HG02973 (cell line): ENCODE measurements around the gene SMAP1.

Experiments
- ATAC-seq: cut with Tn5 transposase; IDR thresholded peaks from one replicate; pipeline ENCODE4 v1.9.1; 2021; ENCODE audit warnings: moderate library complexity; ENCODE audit not compliant: unreplicated experiment

Gene SMAP1

DNA sequence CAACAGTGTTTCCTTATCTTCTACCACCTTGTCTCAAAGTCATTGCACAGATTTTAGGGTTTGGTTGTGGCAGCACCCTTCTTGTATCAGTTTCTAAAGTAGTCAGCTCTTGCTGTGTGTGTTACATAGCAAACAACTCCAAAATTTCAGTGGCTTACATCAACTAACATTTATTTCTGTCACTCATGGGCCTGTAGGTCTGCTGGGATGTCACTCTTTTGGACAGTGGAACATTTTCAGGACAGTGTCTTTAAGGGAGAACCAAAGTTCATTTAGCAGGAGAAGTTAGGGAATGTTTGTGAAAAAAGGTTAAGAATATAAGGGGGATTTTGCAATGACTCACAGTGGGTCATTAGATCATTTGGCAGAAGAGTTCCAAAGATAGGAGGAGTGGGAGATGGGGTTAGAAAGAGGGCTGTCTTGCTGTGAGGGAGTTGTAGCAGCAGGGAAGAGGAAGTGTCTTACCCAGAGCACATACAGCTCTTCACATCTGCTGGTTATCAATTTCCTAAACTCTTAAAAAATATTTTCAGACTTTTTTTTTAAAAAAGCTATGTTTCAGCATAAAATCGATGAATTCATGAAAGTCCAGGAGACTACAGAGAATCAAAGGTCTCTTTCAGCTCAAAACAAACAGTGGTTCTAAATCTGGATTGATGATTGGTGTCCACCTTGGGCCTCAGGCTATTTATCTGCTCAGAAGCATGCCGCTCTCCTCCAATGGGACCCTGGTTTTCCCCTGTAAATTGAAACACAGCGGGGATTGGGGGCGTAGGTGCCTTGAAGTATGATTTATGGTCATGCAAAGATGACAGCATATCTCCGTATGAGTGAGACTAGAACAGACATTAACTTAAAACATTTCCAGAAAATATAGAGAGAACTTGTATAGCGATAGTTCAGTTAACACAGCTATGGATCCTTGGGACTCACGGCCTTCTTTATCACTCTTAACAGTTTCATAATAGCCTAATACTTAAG, 171.9 kb downstream of the SMAP1 start:
- no peak for ATAC-seq

DNA sequence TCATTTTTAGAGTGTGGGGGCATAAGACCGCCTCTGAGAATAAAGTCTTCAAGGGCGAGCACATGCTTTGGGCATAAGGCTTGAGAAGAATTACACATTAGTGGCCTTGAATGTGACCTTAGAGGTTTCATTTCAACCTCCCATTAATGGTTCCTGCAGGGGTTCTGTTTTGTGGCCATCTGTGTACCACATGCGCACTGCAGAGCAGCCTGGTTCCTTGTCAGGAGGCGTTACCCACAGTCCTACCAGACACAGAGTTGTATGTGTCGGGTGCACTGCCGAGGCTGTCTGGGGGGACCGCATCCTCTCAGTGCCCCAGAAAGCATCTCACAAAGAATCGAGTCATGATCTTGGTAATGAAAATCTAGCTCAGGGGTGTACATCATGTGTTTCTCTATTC, 173.4 kb downstream of the SMAP1 start:
- ATAC-seq: no peak

DNA sequence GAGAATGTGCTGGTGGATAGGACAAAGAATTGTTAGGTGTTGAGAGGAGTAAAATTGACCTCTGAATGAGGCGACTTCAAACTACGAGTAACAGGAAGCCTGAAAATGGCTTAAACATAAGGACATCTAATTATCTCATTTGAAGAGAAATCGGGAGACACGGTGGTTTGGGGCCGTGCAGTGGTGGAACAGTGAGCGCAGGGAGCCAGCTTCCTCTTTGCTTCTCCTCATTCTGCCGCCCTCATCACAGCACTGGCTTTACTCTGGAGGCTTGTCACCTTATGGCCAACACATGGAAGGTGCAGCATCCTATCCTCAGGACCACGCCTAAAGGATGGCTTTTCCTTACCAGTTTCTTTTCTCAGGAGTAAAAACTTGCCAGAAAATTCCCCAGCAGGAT, 174.9 kb downstream of the SMAP1 start:
- ATAC-seq: no peak

DNA sequence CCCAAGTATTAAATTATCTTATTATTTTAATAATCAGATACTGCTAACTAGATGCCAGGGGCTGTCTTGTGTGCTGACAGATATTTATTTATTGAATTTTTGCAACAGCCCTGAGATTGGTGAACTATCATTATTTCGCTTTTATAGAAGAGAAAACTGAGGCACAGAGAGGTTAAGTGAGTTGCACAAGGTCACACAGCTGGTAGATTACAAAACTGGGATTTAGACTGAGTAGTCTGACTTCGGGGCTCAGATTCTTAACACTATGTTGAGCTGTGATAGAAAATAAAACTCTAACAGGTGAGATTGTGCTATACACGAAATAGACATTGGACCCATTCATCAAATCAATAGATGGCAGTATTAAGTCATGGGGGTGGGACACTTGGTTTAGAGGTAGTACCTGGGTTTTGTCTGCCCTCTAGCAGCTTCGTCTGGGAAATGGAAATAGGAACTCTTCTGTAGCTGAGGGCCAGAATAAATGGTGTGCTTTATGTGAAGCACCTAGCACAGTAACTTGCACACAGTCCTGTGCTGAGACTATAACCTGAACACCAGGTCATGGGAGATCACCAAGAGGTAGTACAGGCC, 175.7 kb downstream of the SMAP1 start:
- no peak for ATAC-seq

DNA sequence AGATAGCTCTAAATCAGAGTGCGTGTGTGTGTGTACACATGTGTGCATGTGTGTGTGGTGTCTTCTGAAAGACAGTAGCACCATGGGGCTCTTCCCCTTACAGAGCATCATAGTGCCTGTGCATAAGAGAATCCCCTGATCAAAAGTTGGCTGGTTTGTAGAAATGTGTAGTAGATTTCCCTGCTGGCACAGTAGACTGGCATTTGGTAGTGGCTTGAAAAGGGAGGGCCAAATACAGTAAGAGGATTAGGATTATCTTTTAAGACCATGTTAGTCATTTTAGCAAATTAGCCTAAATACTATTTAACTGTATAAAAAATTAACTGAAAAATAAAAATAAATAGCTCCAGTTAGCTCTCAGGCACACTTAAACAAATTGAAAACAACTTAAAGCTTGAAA, 176.6 kb downstream of the SMAP1 start:
- ATAC-seq: no peak

DNA sequence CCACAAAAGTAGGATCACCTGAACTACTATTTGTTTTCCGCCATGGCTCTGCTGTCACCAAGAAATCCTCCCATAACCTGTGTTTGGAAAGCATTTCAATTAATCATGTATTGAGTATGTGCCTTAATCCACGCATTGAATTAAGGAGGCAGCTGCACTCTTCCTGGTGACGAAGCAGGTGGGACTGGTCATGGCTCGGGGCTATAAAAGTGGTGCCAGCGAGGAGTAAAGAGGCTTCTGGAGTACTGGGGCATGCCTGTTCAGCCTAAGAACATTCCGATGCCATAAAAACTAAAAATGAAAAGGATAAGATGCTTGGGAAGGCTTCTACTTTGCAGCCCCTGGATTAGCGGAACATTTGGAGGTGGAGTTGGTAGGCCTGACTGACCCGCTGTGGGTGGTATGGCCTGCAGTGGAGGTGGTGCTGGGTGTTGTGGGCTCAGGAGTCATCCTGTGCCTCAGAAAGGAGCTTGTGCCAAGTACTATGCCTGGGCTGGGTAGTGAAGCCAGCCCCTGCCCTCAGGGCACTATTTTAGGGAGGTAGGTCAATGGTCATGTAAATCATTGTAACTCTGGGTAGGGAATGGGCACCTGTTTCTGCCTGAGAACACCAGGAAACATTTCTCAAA, 178.6 kb downstream of the SMAP1 start:
- no peak for ATAC-seq

DNA sequence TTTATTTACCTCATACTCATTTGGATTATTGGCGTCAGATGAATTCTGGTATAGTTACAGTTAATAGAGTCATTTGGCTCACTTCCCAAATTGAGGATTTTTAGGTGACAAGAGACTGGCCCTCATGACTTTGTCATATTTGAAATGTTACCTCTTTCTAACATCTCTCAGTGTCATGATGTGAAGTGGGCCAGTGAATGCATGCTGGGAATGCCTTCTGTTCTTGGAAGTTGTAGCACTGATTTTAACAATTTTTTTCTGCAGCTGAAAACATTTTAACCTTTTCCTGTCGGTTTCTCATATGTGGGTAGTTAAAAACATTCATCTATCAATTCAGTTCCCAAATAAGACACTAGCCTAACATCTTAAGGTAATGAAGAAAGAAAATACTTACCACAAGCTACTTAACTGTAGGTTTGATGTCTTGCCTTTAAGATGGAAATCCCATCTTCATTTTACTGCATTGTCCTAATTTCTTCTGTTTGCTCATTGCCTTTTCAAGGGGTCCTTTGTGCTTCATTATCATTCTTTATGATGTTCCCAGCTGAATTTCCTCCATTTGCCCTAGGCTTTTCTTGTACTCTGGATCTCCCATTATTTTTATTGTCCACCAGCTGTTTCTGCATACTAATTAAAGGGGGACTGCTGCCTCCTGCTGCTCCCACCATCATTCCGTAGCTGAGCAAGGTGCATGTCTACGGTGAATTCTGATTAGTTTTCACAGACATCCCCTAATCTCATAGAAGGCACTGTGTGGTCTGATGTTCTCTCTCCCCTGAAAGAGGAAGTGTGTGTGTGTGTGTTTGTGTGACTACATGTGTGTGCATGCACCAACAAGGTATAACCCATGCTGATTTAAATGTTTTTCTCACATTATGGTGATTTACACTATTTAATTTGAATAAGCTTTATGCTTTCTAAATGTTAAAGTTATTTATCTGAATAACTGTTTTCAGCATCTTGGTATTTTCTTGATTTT, 179.7 kb downstream of the SMAP1 start:
- ATAC-seq: no peak

DNA sequence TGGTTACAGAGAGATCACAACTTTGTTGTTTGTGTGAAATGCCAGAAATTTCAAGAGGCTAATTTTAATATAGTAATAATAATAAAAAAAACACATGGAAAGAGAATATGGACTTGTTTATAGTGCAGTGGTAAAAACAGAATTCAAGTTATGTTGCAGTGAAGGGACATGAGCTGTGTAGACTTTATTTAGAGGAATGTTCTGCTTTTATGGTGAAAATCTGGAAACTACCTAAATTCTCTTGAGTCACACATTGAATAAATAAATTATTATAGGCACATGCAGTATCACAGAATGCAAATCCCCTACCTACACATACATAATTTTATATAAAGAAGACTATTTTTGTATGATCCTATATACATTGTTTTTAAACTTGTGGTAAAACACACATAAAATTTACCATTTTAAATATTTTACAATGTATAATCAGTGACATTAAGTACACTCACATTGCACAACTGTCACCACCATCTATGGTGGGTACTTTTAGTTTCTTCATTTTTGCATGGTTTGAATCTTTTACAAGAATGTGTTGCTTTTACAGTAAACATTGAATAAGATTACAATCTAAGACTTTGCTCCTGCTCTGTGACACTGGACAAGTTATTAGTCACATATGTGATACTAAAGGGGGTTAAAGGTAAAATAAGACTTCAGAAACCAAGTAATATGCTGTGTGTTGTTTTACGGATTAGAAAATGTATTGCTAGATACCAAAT, 181.8 kb downstream of the SMAP1 start:
- ATAC-seq: no peak

DNA sequence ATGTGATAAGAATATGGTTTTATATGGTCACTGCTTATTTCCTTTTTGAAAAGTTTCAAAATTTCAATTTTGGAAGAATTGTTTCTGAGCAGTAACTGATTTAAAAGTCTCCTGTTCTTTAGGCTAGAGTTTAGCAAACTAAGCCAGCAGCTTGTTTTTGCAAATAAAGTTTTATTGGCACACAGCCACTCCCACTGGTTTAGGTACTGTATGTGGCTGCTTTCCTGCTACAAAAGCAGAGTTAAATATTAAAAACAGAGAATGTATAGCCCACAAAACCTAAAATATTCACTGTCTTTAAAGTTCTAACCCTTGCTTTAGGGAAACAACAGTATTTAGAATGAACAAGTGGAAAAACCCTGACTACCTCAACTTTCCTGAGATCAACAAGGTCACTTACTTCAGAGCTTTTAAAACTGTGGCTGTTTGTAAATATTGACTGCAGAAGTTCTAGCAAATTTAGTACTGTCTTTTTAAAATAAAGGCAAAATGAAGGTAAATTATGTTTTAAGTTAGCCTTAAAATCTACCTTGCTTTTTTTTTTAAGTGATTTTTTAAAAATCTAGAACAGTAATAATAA, 185.1 kb downstream of the SMAP1 start:
- ATAC-seq: no peak

DNA sequence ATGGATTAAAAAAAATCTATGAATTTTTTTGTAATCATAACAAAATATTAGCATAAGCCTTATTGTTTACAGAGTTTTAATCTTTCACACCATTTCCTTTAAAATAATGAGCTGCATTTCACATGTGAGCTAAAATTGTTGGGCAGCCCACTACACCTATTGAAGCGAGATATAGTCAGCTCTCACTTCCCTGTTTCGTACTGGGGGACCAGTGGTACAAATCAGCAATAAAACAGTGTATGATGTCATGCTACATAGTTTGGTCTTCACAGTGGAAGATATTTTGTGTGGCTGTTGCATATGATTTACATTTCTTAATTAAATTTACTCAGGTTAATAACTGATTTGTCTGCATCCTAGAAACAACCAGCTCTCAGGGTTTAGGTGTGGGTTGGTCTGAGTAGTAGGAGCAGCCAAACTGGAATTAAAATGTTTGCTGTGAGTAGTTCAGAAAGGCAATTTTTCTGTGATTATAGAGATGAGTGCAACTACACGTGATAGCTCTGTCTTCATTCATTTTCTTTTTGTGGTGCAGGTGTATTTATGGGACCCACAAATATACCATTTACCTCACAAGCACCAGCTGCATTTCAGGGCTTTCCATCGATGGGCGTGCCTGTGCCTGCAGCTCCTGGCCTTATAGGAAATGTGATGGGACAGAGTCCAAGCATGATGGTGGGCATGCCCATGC, 189.8 kb downstream of the SMAP1 start:
- peak; percentile 100 for ATAC-seq

DNA sequence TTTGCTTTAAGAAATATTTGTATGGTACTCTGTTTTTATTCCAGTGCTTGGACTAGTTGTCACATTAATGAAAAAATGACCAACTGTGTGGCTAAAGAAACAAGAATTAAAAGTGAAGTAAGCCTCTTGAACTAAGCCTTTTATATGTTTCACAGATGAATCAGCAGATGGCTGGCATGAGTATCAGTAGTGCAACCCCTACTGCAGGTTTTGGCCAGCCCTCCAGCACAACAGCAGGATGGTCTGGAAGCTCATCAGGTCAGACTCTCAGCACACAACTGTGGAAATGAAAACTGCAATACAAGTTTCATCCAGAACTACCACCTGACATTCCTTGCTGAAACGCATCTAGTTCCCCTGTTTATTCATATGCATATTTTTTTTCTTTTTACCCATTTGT, 192.4 kb downstream of the SMAP1 start:
- ATAC-seq: no peak

DNA sequence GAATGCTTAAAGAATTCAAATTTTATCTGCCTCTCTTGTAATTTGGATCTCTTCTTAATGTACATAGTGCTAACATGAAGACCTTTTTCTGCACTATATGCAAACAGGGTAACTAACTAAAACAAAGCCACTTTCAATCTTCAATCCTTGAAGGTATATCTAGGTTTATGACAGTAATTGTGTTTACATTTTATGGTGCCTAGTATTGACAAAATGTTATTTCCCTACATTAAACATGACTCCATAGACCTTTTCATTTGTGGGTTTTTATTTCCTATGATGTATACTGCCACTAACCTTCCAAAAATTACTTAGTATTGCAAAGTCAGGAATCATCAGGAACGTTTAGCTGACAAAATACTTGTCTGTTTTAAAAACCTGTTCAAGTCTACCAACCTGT, 193.2 kb downstream of the SMAP1 start:
- no peak for ATAC-seq

DNA sequence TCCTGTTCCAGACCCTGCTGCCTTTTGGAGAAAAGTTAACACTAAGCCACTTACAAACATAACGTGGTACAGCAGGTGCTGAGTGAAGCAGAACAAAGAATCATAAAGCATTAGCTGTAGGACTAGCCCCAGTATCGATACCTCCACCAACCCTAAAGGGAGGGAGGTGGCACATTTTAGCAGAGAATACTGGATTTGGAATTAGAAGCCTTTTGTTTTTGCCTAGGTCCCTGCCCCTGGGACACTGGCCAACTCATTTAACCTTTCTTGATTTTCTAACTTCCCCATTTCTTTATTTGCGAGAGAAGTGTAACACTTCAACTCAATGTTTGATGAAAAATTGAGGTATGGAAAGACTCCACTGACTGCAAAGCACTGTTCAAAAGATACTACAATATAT, 195.7 kb downstream of the SMAP1 start:
- no peak for ATAC-seq

DNA sequence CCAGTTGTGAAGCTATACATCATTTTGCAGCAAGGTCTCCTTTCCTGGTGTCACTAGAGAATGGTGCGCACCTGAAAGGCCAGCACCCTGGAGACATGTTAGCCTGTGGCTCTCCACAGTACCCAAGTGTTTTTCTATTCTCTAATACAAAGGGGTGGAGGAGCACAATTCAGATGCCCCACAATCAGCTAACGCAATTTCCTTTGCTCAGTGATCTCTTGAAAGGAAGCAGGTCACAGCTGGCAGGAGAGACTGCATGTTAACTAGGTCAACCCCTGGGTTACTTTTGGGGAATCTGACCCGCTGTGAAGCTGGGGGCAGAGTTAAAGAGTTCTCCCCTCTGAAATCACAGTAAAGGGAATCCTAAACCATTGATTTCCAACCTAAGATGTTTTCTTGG, 196.7 kb downstream of the SMAP1 start:
- ATAC-seq: no peak

DNA sequence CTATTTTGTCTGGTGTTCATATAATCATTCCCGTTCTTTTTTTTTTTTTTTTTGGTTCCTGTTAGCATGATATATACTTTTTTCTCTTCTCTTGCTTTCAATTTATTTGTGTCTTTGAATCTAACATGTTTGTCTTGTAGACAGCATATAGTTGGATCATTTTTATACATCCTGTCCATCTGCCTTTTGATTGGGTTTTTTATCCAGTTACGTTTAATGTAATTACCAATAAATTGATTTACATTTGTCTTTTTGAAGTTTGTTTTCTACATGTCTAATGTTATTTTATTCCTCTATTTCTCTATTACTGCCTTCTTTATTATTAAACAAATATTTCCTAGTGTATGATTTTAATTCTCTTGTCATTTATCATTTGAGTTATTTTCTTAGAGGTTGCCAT, 204.8 kb downstream of the SMAP1 start:
- no peak for ATAC-seq

DNA sequence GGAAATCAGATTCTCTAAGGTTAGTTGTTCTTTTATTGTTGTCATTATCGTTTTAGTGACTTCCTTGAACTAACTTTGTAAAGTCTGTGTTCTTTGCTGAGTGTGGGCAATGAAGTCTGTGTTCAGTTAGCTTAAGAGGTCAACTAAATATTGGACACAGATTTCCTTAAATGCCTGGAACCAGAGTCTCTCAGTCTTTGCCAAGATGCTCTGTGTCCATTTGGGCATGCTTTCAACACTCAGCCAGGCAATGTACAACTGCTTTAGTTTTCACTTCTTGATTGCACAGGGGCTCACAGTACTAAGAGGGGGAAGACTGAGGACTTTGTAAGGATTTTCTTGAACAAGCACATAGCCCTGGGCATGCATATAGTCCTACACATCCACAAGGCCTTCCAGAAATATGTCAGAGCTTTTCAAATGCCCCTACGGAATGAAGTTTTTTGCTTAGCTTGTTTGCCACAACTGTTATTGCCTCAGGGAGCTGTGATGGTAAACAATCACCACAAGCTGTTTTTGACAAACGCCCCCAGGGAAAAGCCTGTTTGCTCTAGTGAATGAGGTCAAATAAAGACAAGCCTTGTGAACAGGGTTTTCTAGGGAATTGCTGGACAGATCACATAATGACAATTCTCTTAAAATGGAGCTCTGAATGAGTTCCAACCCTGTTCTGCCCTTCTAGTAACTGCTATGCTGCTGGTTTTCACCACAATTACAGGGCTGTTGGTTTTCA, 206.7 kb downstream of the SMAP1 start:
- ATAC-seq: no peak

DNA sequence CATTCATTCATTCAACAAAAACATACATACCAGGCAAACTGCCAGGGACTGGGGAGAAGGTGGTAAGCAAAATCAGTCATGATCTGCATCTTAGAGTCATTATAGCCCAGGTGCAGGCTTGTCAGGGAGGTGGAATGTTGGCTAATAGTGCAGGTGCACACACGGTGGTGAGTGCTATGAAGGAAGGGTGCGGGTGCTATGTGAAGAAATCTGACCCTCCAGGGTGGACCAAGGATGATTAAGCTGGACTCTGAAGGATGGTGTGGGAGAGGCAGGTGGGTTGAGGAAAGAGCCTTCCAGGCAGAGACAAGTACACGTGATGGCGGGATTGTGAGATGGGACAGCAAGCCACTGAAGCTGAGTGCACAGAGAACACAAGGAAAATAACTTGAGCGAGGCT, 211.8 kb downstream of the SMAP1 start:
- no peak for ATAC-seq
